Activated CD4-positive, alpha-beta T cell treated with anti-CD3 and anti-CD28 coated beads, Interleukin-2, amount 50 U/mL, for 48 hours (primary cell): ENCODE data around the gene OTOP2.

Source experiments
- DNase-seq, 2 experiments: peaks; one replicate each; pipeline ENCODE4 v3.0.0-alpha.2; 2020

The OTOP2 gene

GRCh38 chr17:74925242-74925641 lies 1.2 kb downstream of the OTOP2 start:
- no peak for DNase-seq

- DNase-seq: no peak
These were observed 4.7 kb downstream of the OTOP2 start for GRCh38 chr17:74928786-74929185.

- no peak for DNase-seq
These were observed 6.5 kb downstream of the OTOP2 start for GRCh38 chr17:74930535-74931036.

GRCh38 chr17:74935048-74935447 lies 11.0 kb downstream of the OTOP2 start:
- no peak for DNase-seq

GRCh38 chr17:74935585-74936469 lies 11.8 kb downstream of the OTOP2 start, which contains the start of gene OTOP3:
OTOP3 (plus strand) TSS chr17:74935898; CDS start chr17:74935922, 24 bp downstream.
- DNase-seq: no peak

GRCh38 chr17:74936470-74936799 lies 12.4 kb downstream of the OTOP2 start:
- no peak for DNase-seq

- DNase-seq: no peak
These were observed 13.3 kb downstream of the OTOP2 start for GRCh38 chr17:74937064-74938051.

- DNase-seq: no peak
These were observed 14.3 kb downstream of the OTOP2 start for GRCh38 chr17:74938194-74938950.

GRCh38 chr17:74939534-74939933 lies 15.5 kb downstream of the OTOP2 start:
- DNase-seq: no peak

GRCh38 chr17:74941128-74941725 lies 17.2 kb downstream of the OTOP2 start:
- no peak for DNase-seq

- DNase-seq: no peak
These were observed 19.9 kb downstream of the OTOP2 start for GRCh38 chr17:74943808-74944522.

GRCh38 chr17:74945543-74945942 lies 21.5 kb downstream of the OTOP2 start:
- DNase-seq: no peak

GRCh38 chr17:74946641-74947040 lies 22.6 kb downstream of the OTOP2 start:
- no peak for DNase-seq

GRCh38 chr17:74947041-74947754 lies 23.1 kb downstream of the OTOP2 start:
- no peak for DNase-seq

GRCh38 chr17:74949455-74950115 lies 25.5 kb downstream of the OTOP2 start:
- no peak for DNase-seq

GRCh38 chr17:74950207-74950606 lies 26.1 kb downstream of the OTOP2 start:
- no peak for DNase-seq

GRCh38 chr17:74951065-74951464 lies 27.0 kb downstream of the OTOP2 start:
- DNase-seq: no peak

- DNase-seq: no peak
These were observed 27.8 kb downstream of the OTOP2 start for GRCh38 chr17:74951680-74952421.

GRCh38 chr17:74952431-74953133 lies 28.5 kb downstream of the OTOP2 start:
- no peak for DNase-seq
